K562 treated with DMSO at 1 percent for 4 hours (cell line): ENCODE measurements around the gene ZDHHC23. TPM values are rescaled to one million over a fixed set of nuclear protein-coding genes. Genes with fewer than 3 reads are reported as not detected.

Source experiments
- total RNA-seq: library from RNA; unstranded; fragments of 300-600 nt; gene quantifications from 2 replicates; pipeline ENCODE4 v1.2.3, GENCODE V29; 2022; ENCODE audit not compliant: insufficient read depth

Gene ZDHHC23
- 0.16 TPM in 1 of 2 replicates, not detected in the other for total RNA-seq

GRCh38 chr3:113947372-113948014, at the start of gene ZDHHC23:
Gene ZDHHC23, plus strand, starts transcription at chr3:113948013. Its CDS starts 790 bp downstream, at chr3:113948803.

Other genes with a start within 250 kb of the ZDHHC23 start
- gene NAA50, start 201.8 kb upstream of the ZDHHC23 start, total RNA-seq, result 49.6 and 67.5 TPM in 2 replicates
- gene ATP6V1A, start 201.0 kb upstream of the ZDHHC23 start, total RNA-seq, result 20.9 and 23.9 TPM in 2 replicates
- not detected in 2 replicates for gene GRAMD1C, start 109.2 kb upstream of the ZDHHC23 start, total RNA-seq
- gene CCDC191, start 108.5 kb downstream of the ZDHHC23 start, total RNA-seq, result not detected in 2 replicates
- gene QTRT2, start 108.7 kb downstream of the ZDHHC23 start, total RNA-seq, result 3.3 and 7.3 TPM in 2 replicates
- gene DRD3, start 231.0 kb downstream of the ZDHHC23 start, total RNA-seq, result not detected in 2 replicates